HCT116 (cell line): ENCODE data around the gene CARMIL1. TPM values are rescaled to one million over a fixed set of nuclear protein-coding genes. Genes with fewer than 3 reads are reported as not detected.

ENCODE experiments used
- ATAC-seq: fragments of 200-7000 bp; cut with Tn5 transposase; 2 replicates; pipeline ENCODE4 v1.9.1; 2020; ENCODE audit warnings: mild to moderate bottlenecking, moderate library complexity
- BruUV-seq: library from RNA; stranded (reverse); fragments of 400-500 nt; replicated peaks from 2 replicates; lab custom pipeline; 2021; lab: Mats Ljungman, UMichigan
- CTCF ChIA-PET: fragments of 300-600 bp; sonication (Branson Sonifier 250); formaldehyde crosslinking; loops from one replicate; lab custom pipeline; 2021; ENCODE audit warnings: antibody characterized with exemption; lab: Charles Lee
- POLR2A ChIA-PET: fragments of 300-600, 350-600 bp; sonication (Branson Sonifier 250); formaldehyde crosslinking; loops from one replicate; lab custom pipeline; 2021; ENCODE audit warnings: antibody characterized with exemption; lab: Charles Lee
- RAD21 ChIA-PET, 2 experiments: fragments of 300-600 bp; sonication (Branson Sonifier 250); formaldehyde crosslinking; loops; one replicate each; lab custom pipeline; 2023; ENCODE audit warnings: low total read pairs in 2 of 2; ENCODE audit not compliant: uncharacterized antibody in 2 of 2, unreplicated experiment in 2 of 2, low non-redundant PET in 1 of 2; lab: Charles Lee
- DNase-seq: peaks from one replicate; pipeline ENCODE4 v3.0.0-alpha.2; 2010; ENCODE audit warnings: low read depth, low spot score
- H2AFZ ChIP-seq: fragments of 200-600 bp; shearing (Covaris generic), sonication (generic); 2 replicates; pipeline ENCODE4 v1.6.1; 2017; ENCODE audit warnings: low read depth, mixed run types, mixed read lengths, antibody characterized with exemption, low read length; ENCODE audit not compliant: poor library complexity, severe bottlenecking
- H3K27ac ChIP-seq: 2 replicates; pipeline ENCODE4 v1.5.1; 2012; ENCODE audit warnings: low read depth, low read length
- H3K27me3 ChIP-seq: fragments of 200-600 bp; sonication (generic); 2 replicates; pipeline ENCODE4 v1.6.1; 2016; ENCODE audit warnings: mixed run types, low read length, mixed read lengths; ENCODE audit not compliant: insufficient read depth
- H3K36me3 ChIP-seq, 2 experiments: fragments of 200-500 bp in 1 of 2; fragments of 200-600 bp in 1 of 2; sonication (Bioruptor generic) in 1 of 2; sonication (generic) in 1 of 2; 2 replicates each; pipeline versions ENCODE4 v1.5.1 to v1.6.1; 2014 to 2016; ENCODE audit warnings: low read length in 2 of 2, inconsistent platforms in 1 of 2, mixed read lengths in 1 of 2, mixed run types in 1 of 2; ENCODE audit not compliant: insufficient read depth in 2 of 2, control insufficient read depth in 1 of 2
- H3K4me1 ChIP-seq, 2 experiments: fragments of 200-600 bp in 1 of 2; sonication (generic) in 1 of 2; 2 replicates each; pipeline versions ENCODE4 v1.5.1 to v1.6.1; 2012 to 2017; ENCODE audit warnings: low read length in 2 of 2, inconsistent platforms in 1 of 2, mild to moderate bottlenecking in 1 of 2, mixed read lengths in 1 of 2, mixed run types in 1 of 2, moderate library complexity in 1 of 2; ENCODE audit not compliant: insufficient read depth in 2 of 2, control insufficient read depth in 1 of 2
- H3K4me2 ChIP-seq: fragments of 200-600 bp; sonication (generic); 2 replicates; pipeline ENCODE4 v1.6.1; 2017; ENCODE audit warnings: mixed run types, low read length, mixed read lengths
- H3K4me3 ChIP-seq, 2 experiments: fragments of 200-600 bp in 1 of 2; sonication (generic) in 1 of 2; replicated peaks in 1 of 2; 2 replicates each; pipeline ENCODE4 v1.5.1; 2011 to 2016; ENCODE audit warnings: low read length in 2 of 2, control low read depth in 1 of 2, low read depth in 1 of 2, mild to moderate bottlenecking in 1 of 2, mixed read lengths in 1 of 2, mixed run types in 1 of 2
- H3K79me2 ChIP-seq: fragments of 200-600 bp; sonication (generic); 2 replicates; pipeline ENCODE4 v1.6.1; 2017; ENCODE audit warnings: mild to moderate bottlenecking, mixed run types, low read length, moderate library complexity, mixed read lengths; ENCODE audit not compliant: insufficient read depth
- H3K9ac ChIP-seq: fragments of 200-600 bp; sonication (generic); 2 replicates; pipeline ENCODE4 v1.6.1; 2016; ENCODE audit warnings: low read length, mixed read lengths
- H3K9me2 ChIP-seq: fragments of 200-600 bp; sonication (generic), shearing (Covaris generic); 2 replicates; pipeline ENCODE4 v1.6.1; 2017; ENCODE audit warnings: mixed run types, mild to moderate bottlenecking, moderate library complexity; ENCODE audit not compliant: insufficient read depth
- H3K9me3 ChIP-seq, 2 experiments: fragments of 200-500 bp in 1 of 2; fragments of 200-600 bp in 1 of 2; sonication (Bioruptor generic) in 1 of 2; sonication (generic) in 1 of 2; 2 replicates each; pipeline ENCODE4 v1.6.1; 2014 to 2017; ENCODE audit warnings: low read length in 2 of 2, mixed read lengths in 2 of 2, inconsistent platforms in 1 of 2, low read depth in 1 of 2, mild to moderate bottlenecking in 1 of 2, mixed run types in 1 of 2, moderate library complexity in 1 of 2; ENCODE audit not compliant: control insufficient read depth in 1 of 2, insufficient read depth in 1 of 2
- H4K20me1 ChIP-seq: fragments of 200-600 bp; sonication (generic), shearing (Covaris generic); 2 replicates; pipeline ENCODE4 v1.6.1; 2017; ENCODE audit warnings: mixed run types, mild to moderate bottlenecking, moderate library complexity; ENCODE audit not compliant: insufficient read depth
- ATF3 ChIP-seq: IDR thresholded peaks from 2 replicates; pipeline ENCODE4 v1.6.1; 2012
- CTCF ChIP-seq, 3 experiments: fragments of 200-600 bp in 1 of 3; sonication (generic) in 1 of 3; IDR thresholded peaks in 2 of 3; conservative IDR thresholded peaks in 1 of 3; 2 replicates each; pipeline ENCODE4 v1.5.1; 2012 to 2017; ENCODE audit warnings: low read depth in 2 of 3, low read length in 2 of 3, antibody characterized with exemption in 1 of 3, borderline replicate concordance in 1 of 3, control low read depth in 1 of 3, mild to moderate bottlenecking in 1 of 3, mixed read lengths in 1 of 3, mixed run types in 1 of 3, moderate library complexity in 1 of 3; ENCODE audit not compliant: insufficient read depth in 1 of 3
- ELF1 ChIP-seq: IDR thresholded peaks from 2 replicates; pipeline ENCODE4 v1.6.1; 2012; ENCODE audit warnings: low read depth, borderline replicate concordance
- EZH2 ChIP-seq: fragments of 200-600 bp; sonication (generic); IDR thresholded peaks from 2 replicates; pipeline ENCODE4 v1.6.1; 2017; ENCODE audit warnings: antibody characterized with exemption, mixed run types
- EZH2phosphoT487 ChIP-seq: fragments of 200-600 bp; IDR thresholded peaks from 2 replicates; pipeline ENCODE4 v1.6.1; 2018; ENCODE audit warnings: antibody characterized with exemption, borderline replicate concordance
- FOSL1 ChIP-seq: IDR thresholded peaks from 2 replicates; pipeline ENCODE4 v1.6.1; 2012; ENCODE audit warnings: low read depth
- MAX ChIP-seq: IDR thresholded peaks from 2 replicates; pipeline ENCODE4 v1.6.1; 2012
- REST ChIP-seq: IDR thresholded peaks from 2 replicates; pipeline ENCODE4 v1.6.1; 2012; ENCODE audit warnings: low read depth
- SIN3A ChIP-seq: IDR thresholded peaks from 2 replicates; pipeline ENCODE4 v1.6.1; 2012; ENCODE audit warnings: low read depth
- SRF ChIP-seq: IDR thresholded peaks from 2 replicates; pipeline ENCODE4 v1.6.1; 2012; ENCODE audit warnings: low read depth
- YY1 ChIP-seq: IDR thresholded peaks from 2 replicates; pipeline ENCODE4 v1.6.1; 2011; ENCODE audit warnings: low read length, low read depth, moderate library complexity, mild to moderate bottlenecking; ENCODE audit not compliant: insufficient replicate concordance; ENCODE audit errors: extremely low read depth
- intact Hi-C: fragments of 100-400 bp; cut with micrococcal nuclease; formaldehyde crosslinking; loops from 2 replicates; pipeline ENCODE4 v1.10.0; 2022
- total RNA-seq: library from RNA; stranded (reverse); gene quantifications from one replicate; pipeline ENCODE4 v1.2.1, GENCODE V29; 2021; ENCODE audit not compliant: unreplicated experiment

Gene CARMIL1
- total RNA-seq, 1 experiment from 2014 or later = 21.7 TPM

- Histone ChIP-seq H3K27ac (no peak overlapping the region), H3K27me3 (peaks cover 18% of the 10 kb centered on the region; the same call in 1 of the 2 replicates), H3K4me2 (no peak overlapping the region), H3K36me3 (no peaks in the 10 kb centered on the region), H3K4me3 (no peak overlapping the region), H3K9me2 (no peaks in the 10 kb centered on the region), H3K9ac (no peak overlapping the region), H4K20me1 (no peaks in the 10 kb centered on the region), H3K9me3 (no peaks in the 10 kb centered on the region), H3K79me2 (no peaks in the 10 kb centered on the region), H2AFZ (no peak overlapping the region), H3K4me1 (no peaks in the 10 kb centered on the region)
- DNase-seq = no peak
- ChIA-PET POLR2A (no interaction called here), CTCF (no interaction called here), RAD21 (no interaction called here)
- intact Hi-C loops = no loop called here
- no TSS peak for BruUV-seq
- ATAC-seq = no peak
- TF ChIP-seq FOSL1 (no peak), SIN3A (no peak), EZH2 (no peak), ELF1 (no peak)
These were observed 349.5 kb downstream of the CARMIL1 start for GRCh38 chr6:25628471-25629197.

- no TSS peak for BruUV-seq
- ChIA-PET RAD21 (no interaction called here), CTCF (no interaction called here), POLR2A (no interaction called here)
- no peaks in the 10 kb centered on the region for H3K4me1 ChIP-seq
- no peaks in the 10 kb centered on the region for H3K9me2 ChIP-seq
- no peak for DNase-seq
- H3K79me2 ChIP-seq = no peaks in the 10 kb centered on the region
- no peaks in the 10 kb centered on the region for H4K20me1 ChIP-seq
- H3K9ac ChIP-seq = no peak overlapping the region
- H3K27ac ChIP-seq = no peak overlapping the region
- H3K4me3 ChIP-seq = no peak overlapping the region
- H3K36me3 ChIP-seq = no peaks in the 10 kb centered on the region
- no peak overlapping the region for H3K4me2 ChIP-seq
- intact Hi-C loops = no loop called here
- H2AFZ ChIP-seq = no peak overlapping the region
- H3K9me3 ChIP-seq = no peaks in the 10 kb centered on the region
- H3K27me3 ChIP-seq = peaks cover 18% of the 10 kb centered on the region; the same call in 1 of the 2 replicates
- ATAC-seq = no peak
- no peak for TF ChIP-seq YY1
- TF ChIP-seq MAX = no peak
- no peak for TF ChIP-seq ATF3
- TF ChIP-seq CTCF (IDR thresholded peaks at IDR 0.05 in 2 of 3, conservative IDR thresholded peaks at IDR 0.05 in 1 of 3; ENCODE audit: borderline replicate concordance in 1 of 3, insufficient read depth in 1 of 3, low read depth in 2 of 3, low read length in 2 of 3) = no peak
- no peak for TF ChIP-seq FOSL1
- no peak for TF ChIP-seq EZH2
- no peak for TF ChIP-seq REST
- no peak for TF ChIP-seq EZH2phosphoT487
- TF ChIP-seq SRF = no peak
- TF ChIP-seq SIN3A = no peak
These were observed 350.0 kb downstream of the CARMIL1 start for GRCh38 chr6:25629198-25629576.
